ENCODE data around the gene TMA16.
"Not testable (repeated sequence)": the region's sequence is repeated elsewhere in the genome, so short reads cannot be mapped to it uniquely, and the experiment has no call there.

The TMA16 gene

DNA sequence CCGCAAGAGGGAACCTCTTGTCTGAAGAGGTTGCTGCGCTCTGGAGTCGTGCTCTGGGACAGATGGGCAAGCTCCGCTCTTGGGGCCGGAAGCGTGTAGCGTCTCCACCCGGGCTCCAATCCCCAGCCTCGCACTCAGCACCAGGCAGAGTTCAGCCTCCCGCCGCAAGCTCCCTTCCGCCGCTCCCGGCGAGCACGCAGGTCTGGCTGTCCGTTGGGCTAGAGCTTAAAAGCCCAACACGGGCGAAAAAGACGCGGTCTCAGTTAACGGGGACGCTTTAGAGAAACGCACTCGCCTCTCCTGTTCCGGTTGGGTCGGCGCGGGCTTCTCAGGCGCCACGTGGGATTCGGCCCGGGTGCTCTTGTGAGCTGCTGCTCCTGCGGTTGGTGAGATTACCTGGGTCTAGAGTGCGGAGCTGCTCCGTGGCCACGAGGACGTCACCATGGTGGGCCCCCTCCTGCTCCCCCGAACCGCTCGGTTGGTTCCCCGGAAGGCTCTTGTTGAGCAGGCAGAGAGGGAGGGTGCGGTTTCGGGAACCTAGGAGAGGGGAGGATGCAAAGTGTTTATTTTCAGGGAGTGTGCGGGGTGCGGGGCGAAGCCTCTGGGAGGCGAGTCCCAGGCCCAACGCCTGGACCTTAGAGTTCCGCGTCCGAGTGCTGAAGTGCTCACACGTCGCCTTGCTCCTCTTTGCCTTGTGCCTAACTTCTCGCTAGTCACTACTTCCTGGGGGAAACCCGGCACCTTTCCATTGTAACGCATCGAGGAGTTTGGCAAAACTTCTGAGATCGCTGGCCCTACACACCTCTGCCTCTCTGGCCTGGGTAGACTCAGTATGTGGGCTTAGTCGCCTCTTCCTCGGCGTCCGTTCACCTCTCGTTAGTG is at the start of gene TMA16:
Gene TMA16, plus strand, starts transcription at position 331 of the 882 bp plus-strand sequence. Its CDS starts 112 bp downstream, at position 443.
- TF ChIP-seq, protein P1, sequence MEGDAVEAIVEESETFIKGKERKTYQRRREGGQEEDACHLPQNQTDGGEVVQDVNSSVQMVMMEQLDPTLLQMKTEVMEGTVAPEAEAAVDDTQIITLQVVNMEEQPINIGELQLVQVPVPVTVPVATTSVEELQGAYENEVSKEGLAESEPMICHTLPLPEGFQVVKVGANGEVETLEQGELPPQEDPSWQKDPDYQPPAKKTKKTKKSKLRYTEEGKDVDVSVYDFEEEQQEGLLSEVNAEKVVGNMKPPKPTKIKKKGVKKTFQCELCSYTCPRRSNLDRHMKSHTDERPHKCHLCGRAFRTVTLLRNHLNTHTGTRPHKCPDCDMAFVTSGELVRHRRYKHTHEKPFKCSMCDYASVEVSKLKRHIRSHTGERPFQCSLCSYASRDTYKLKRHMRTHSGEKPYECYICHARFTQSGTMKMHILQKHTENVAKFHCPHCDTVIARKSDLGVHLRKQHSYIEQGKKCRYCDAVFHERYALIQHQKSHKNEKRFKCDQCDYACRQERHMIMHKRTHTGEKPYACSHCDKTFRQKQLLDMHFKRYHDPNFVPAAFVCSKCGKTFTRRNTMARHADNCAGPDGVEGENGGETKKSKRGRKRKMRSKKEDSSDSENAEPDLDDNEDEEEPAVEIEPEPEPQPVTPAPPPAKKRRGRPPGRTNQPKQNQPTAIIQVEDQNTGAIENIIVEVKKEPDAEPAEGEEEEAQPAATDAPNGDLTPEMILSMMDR (IDR thresholded peaks at IDR 0.05; ENCODE audit: low read depth, low read length): no peak
- peak within 1 kb of the TSS; percentile 92 for H3K4me3 ChIP-seq (ENCODE audit: low read depth, low read length)

- H3K4me3 ChIP-seq (ENCODE audit: low read depth, low read length): not testable (repeated sequence)
Observed at GRCh38 chr4:163447023-163447422, 47.5 kb upstream of the TMA16 start.

DNA sequence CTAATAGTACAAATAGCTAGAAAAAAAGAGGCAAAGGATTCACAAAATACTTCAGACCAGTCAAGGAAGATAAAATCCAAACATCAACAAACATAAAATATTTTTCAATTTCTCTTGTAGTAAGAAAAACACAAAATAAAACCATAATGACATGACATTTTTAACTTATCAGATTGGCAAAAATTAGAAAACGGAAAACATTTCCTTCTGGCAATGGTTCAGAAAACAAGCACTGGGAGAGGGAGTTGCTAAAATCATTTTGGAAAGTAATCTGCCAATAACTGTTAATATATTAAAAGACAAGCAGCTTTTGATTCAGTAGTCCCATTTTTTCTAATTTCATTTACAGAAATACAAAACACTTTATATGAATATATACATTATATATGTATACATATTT is 47.0 kb upstream of the TMA16 start:
- TF ChIP-seq, protein P1 (IDR thresholded peaks at IDR 0.05; ENCODE audit: low read depth, low read length): no peak
- no peak overlapping the region for H3K4me3 ChIP-seq (ENCODE audit: low read depth, low read length)

GRCh38 chr4:163448540-163449203 is 45.8 kb upstream of the TMA16 start:
- TF ChIP-seq, protein P1 (IDR thresholded peaks at IDR 0.05; ENCODE audit: low read depth, low read length): no peak
- no peak overlapping the region for H3K4me3 ChIP-seq (ENCODE audit: low read depth, low read length)

DNA sequence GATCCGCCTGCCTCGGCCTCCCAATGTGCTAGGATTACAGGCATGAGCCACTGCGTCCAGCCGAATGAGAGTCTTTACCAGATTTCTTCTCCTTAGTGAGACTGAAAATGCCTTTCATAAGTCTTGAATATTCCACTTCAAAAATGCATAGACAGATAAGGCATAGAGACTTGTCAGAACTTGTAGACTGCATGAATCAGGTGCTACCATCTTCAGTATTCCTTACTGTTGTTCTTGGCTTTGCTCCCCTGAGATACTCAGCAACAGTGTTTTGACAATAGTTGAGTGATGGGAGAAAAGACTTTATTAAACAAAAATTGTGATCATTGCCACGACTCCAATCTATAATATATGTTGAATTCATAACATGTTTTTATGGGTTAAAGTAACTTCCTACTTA is 31.9 kb upstream of the TMA16 start:
- H3K4me3 ChIP-seq (ENCODE audit: low read depth, low read length): no peak overlapping the region
- TF ChIP-seq, protein P1 (IDR thresholded peaks at IDR 0.05; ENCODE audit: low read depth, low read length): no peak

DNA sequence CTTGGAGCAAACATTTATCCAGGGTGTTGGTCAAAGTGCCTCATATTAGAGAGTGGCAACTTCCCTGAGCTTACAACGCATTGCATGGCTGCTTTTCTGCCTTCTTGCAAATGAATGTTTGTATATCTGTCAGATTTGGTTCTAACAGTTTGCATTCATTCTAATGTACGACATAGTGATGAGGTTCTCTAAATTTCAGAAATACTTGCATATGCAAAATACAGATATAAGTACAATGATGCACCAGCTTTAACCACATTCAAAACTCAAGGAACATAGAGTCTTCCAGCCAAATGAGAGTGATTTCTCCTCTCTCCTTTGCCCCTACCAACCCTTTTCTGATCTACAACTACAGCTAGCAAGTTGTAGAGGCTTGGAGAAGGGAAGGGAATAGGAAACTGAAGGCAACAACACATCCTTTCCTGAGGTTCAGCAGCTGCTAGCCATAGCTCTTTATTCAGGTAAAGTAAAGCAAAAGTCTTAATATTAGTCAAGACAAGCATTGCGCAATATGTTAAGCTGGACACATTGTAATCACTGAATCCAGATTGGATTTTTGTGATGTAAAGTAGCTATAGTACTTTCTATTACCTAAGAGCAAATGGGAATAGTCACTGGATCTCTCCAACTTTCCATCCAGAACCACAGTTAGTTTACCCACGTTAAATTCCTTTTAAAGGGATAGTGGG is 27.3 kb upstream of the TMA16 start:
- no peak overlapping the region for H3K4me3 ChIP-seq (ENCODE audit: low read depth, low read length)
- TF ChIP-seq, protein P1 (IDR thresholded peaks at IDR 0.05; ENCODE audit: low read depth, low read length): no peak

- no peak overlapping the region for H3K4me3 ChIP-seq (ENCODE audit: low read depth, low read length)
Observed at GRCh38 chr4:163470391-163470790, 24.1 kb upstream of the TMA16 start.

More at GRCh38 chr4:163470391-163470790, 24.1 kb upstream of the TMA16 start:
- TF ChIP-seq, protein P1 (IDR thresholded peaks at IDR 0.05; ENCODE audit: low read depth, low read length): no peak
